ENCODE data around the gene SLC22A23. TPM values are rescaled to one million over a fixed set of nuclear protein-coding genes. Genes with fewer than 3 reads are reported as not detected.

Gene SLC22A23
- total RNA-seq, 4 donors from 2014 or later: 6.6 to 25.0 (median 14.6) TPM

- in situ Hi-C loops (cut with MboI; ENCODE audit: low sequenced_read_pairs in 4 of 4): no loop called here
- H3K4me1 ChIP-seq: no peaks in the 10 kb centered on the region
- no peaks in the 10 kb centered on the region for H3K27me3 ChIP-seq
- H3K9me3 ChIP-seq: no peaks in the 10 kb centered on the region
- H3K36me3 ChIP-seq: no peaks in the 10 kb centered on the region
- no peak for DNase-seq
- H3K4me3 ChIP-seq: no peak overlapping the region
- TF ChIP-seq, protein P1, sequence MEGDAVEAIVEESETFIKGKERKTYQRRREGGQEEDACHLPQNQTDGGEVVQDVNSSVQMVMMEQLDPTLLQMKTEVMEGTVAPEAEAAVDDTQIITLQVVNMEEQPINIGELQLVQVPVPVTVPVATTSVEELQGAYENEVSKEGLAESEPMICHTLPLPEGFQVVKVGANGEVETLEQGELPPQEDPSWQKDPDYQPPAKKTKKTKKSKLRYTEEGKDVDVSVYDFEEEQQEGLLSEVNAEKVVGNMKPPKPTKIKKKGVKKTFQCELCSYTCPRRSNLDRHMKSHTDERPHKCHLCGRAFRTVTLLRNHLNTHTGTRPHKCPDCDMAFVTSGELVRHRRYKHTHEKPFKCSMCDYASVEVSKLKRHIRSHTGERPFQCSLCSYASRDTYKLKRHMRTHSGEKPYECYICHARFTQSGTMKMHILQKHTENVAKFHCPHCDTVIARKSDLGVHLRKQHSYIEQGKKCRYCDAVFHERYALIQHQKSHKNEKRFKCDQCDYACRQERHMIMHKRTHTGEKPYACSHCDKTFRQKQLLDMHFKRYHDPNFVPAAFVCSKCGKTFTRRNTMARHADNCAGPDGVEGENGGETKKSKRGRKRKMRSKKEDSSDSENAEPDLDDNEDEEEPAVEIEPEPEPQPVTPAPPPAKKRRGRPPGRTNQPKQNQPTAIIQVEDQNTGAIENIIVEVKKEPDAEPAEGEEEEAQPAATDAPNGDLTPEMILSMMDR (IDR thresholded peaks at IDR 0.05 in 4 of 5, conservative IDR thresholded peaks at IDR 0.05 in 1 of 5): no peak
- no peak for TF ChIP-seq POLR2A (IDR thresholded peaks at IDR 0.05)
- intact Hi-C loops (cut with DNase I; ENCODE audit: low total_unique reads): no loop called here
- no peak overlapping the region for H3K27ac ChIP-seq
- ATAC-seq: no peak
These were observed 63.0 kb downstream of the SLC22A23 start for GRCh38 chr6:3393836-3394202.

- Histone ChIP-seq H3K9me3 (no peaks in the 10 kb centered on the region), H3K4me1 (no peaks in the 10 kb centered on the region), H3K4me3 (no peak overlapping the region), H3K27me3 (no peaks in the 10 kb centered on the region), H3K36me3 (no peaks in the 10 kb centered on the region), H3K27ac (no peak overlapping the region)
- ATAC-seq (no peak), DNase-seq (no peak)
- no peak for TF ChIP-seq POLR2A (IDR thresholded peaks at IDR 0.05)
- TF ChIP-seq, protein P1 (IDR thresholded peaks at IDR 0.05 in 4 of 5, conservative IDR thresholded peaks at IDR 0.05 in 1 of 5): no peak
- in situ Hi-C loops (cut with MboI; ENCODE audit: low sequenced_read_pairs in 4 of 4) (no loop called here), intact Hi-C loops (cut with DNase I; ENCODE audit: low total_unique reads) (no loop called here)
These were observed 63.7 kb downstream of the SLC22A23 start for GRCh38 chr6:3392930-3393835.

- no peak overlapping the region for H3K27ac ChIP-seq
- H3K27me3 ChIP-seq: no peaks in the 10 kb centered on the region
- H3K36me3 ChIP-seq: no peaks in the 10 kb centered on the region
- TF ChIP-seq POLR2A (IDR thresholded peaks at IDR 0.05): no peak
- TF ChIP-seq, protein P1 (IDR thresholded peaks at IDR 0.05 in 4 of 5, conservative IDR thresholded peaks at IDR 0.05 in 1 of 5): no peak
- intact Hi-C loops (cut with DNase I; ENCODE audit: low total_unique reads): no loop called here
- DNase-seq (no peak), ATAC-seq (no peak)
- H3K4me3 ChIP-seq: no peak overlapping the region
- H3K4me1 ChIP-seq: no peaks in the 10 kb centered on the region
- in situ Hi-C loops (cut with MboI; ENCODE audit: low sequenced_read_pairs in 4 of 4): no loop called here
- no peaks in the 10 kb centered on the region for H3K9me3 ChIP-seq
These were observed 64.9 kb downstream of the SLC22A23 start for GRCh38 chr6:3391902-3392458.

DNA sequence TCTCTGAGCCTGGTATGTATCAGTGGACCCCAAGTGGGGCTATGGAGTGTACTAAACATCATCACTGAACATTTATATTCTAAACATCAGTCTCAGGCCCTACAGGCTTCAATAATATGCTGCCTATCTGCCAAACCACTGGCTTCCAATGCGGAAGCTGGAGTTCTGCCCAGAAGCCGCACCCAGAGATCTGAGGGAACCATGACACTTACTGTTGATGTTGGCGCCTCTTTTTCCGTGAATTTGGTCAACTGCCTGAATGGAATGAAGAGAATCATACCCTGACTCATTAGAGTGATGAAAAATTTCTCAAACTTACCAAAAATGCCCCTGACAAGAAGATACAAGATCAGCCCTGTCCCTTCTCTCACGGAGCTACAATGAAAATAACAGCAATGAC lies 66.2 kb downstream of the SLC22A23 start:
- peak overlapping the region in 3 of 4 donors; percentile 26 to 36 (median 31) for H3K27ac ChIP-seq
- H3K4me1 ChIP-seq: peaks cover 4% of the 10 kb centered on the region in 2 donors
- H3K4me3 ChIP-seq: no peak overlapping the region
- in situ Hi-C loops (cut with MboI; ENCODE audit: low sequenced_read_pairs in 4 of 4): no loop called here
- ATAC-seq (peak; percentile 21 to 43), DNase-seq (peak; percentile 34 to 65)
- intact Hi-C loops (cut with DNase I; ENCODE audit: low total_unique reads): no loop called here
- no peak for TF ChIP-seq POLR2A (IDR thresholded peaks at IDR 0.05)
- TF ChIP-seq, protein P1 (IDR thresholded peaks at IDR 0.05 in 4 of 5, conservative IDR thresholded peaks at IDR 0.05 in 1 of 5): no peak
- H3K9me3 ChIP-seq: no peaks in the 10 kb centered on the region
- H3K36me3 ChIP-seq: no peaks in the 10 kb centered on the region
- H3K27me3 ChIP-seq: no peaks in the 10 kb centered on the region

All from gastrocnemius medialis (tissue), 4 donors.